Measurements from ENCODE around the gene KIF3B.

Gene KIF3B

GRCh38 chr20:32294071-32294470, 16.6 kb downstream of the KIF3B start:
- DNase-seq (ENCODE audit: low spot score) = no peak
- peaks cover 5% of the 10 kb centered on the region for H3K4me1 Mint-ChIP-seq (ENCODE audit: low read depth)

GRCh38 chr20:32296412-32296811, 19.0 kb downstream of the KIF3B start:
- no peak overlapping the region for H3K4me3 Mint-ChIP-seq
- no peaks in the 10 kb centered on the region for H3K27me3 Mint-ChIP-seq (ENCODE audit: low read depth)
- no peaks in the 10 kb centered on the region for H3K9me3 Mint-ChIP-seq
- H3K4me1 Mint-ChIP-seq (ENCODE audit: low read depth) = peaks cover 9% of the 10 kb centered on the region
- no peaks in the 10 kb centered on the region for H3K36me3 Mint-ChIP-seq (ENCODE audit: low read depth)
- no peak for DNase-seq (ENCODE audit: low spot score)
- H3K27ac Mint-ChIP-seq = no peak overlapping the region

More at GRCh38 chr20:32294071-32294470, 16.6 kb downstream of the KIF3B start:
- H3K9me3 Mint-ChIP-seq = no peaks in the 10 kb centered on the region
- no peak overlapping the region for H3K27ac Mint-ChIP-seq
- peaks cover 10% of the 10 kb centered on the region for H3K36me3 Mint-ChIP-seq (ENCODE audit: low read depth)
- no peaks in the 10 kb centered on the region for H3K27me3 Mint-ChIP-seq (ENCODE audit: low read depth)
- no peak overlapping the region for H3K4me3 Mint-ChIP-seq

GRCh38 chr20:32296819-32297420, 19.5 kb downstream of the KIF3B start:
- Mint-ChIP-seq H3K27ac (no peak overlapping the region), H3K36me3 (ENCODE audit: low read depth) (peaks cover 2% of the 10 kb centered on the region), H3K4me3 (no peak overlapping the region), H3K27me3 (ENCODE audit: low read depth) (no peaks in the 10 kb centered on the region), H3K4me1 (ENCODE audit: low read depth) (peaks cover 14% of the 10 kb centered on the region), H3K9me3 (no peaks in the 10 kb centered on the region)
- DNase-seq (ENCODE audit: low spot score) = no peak

- H3K36me3 Mint-ChIP-seq (ENCODE audit: low read depth) = peaks cover 2% of the 10 kb centered on the region
- peaks cover 20% of the 10 kb centered on the region for H3K4me1 Mint-ChIP-seq (ENCODE audit: low read depth)
- H3K27me3 Mint-ChIP-seq (ENCODE audit: low read depth) = no peaks in the 10 kb centered on the region
- no peak for DNase-seq (ENCODE audit: low spot score)
- H3K9me3 Mint-ChIP-seq = no peaks in the 10 kb centered on the region
- H3K27ac Mint-ChIP-seq = no peak overlapping the region
- H3K4me3 Mint-ChIP-seq = no peak overlapping the region
Measured at GRCh38 chr20:32297439-32297838, 20.0 kb downstream of the KIF3B start.

- Mint-ChIP-seq H3K9me3 (no peaks in the 10 kb centered on the region), H3K27ac (no peak overlapping the region), H3K4me1 (ENCODE audit: low read depth) (peaks cover 26% of the 10 kb centered on the region), H3K4me3 (no peak overlapping the region), H3K36me3 (ENCODE audit: low read depth) (peaks cover 3% of the 10 kb centered on the region), H3K27me3 (ENCODE audit: low read depth) (no peaks in the 10 kb centered on the region)
- DNase-seq (ENCODE audit: low spot score) = no peak
Measured at GRCh38 chr20:32300647-32301046, 23.2 kb downstream of the KIF3B start.

GRCh38 chr20:32301719-32302506, 24.5 kb downstream of the KIF3B start:
- DNase-seq (ENCODE audit: low spot score) = peak; percentile 15
- Mint-ChIP-seq H3K27ac (peak overlapping the region; percentile 70), H3K27me3 (ENCODE audit: low read depth) (no peaks in the 10 kb centered on the region), H3K36me3 (ENCODE audit: low read depth) (peaks cover 3% of the 10 kb centered on the region), H3K4me1 (ENCODE audit: low read depth) (peaks cover 26% of the 10 kb centered on the region), H3K9me3 (no peaks in the 10 kb centered on the region), H3K4me3 (peak overlapping the region; percentile 10)

GRCh38 chr20:32302507-32302872, 25.0 kb downstream of the KIF3B start:
- Mint-ChIP-seq H3K27me3 (ENCODE audit: low read depth) (no peaks in the 10 kb centered on the region), H3K36me3 (ENCODE audit: low read depth) (peaks cover 3% of the 10 kb centered on the region), H3K4me3 (no peak overlapping the region), H3K9me3 (no peaks in the 10 kb centered on the region), H3K4me1 (ENCODE audit: low read depth) (peaks cover 21% of the 10 kb centered on the region), H3K27ac (no peak overlapping the region)
- no peak for DNase-seq (ENCODE audit: low spot score)

- DNase-seq (ENCODE audit: low spot score) = no peak
- Mint-ChIP-seq H3K4me3 (no peak overlapping the region), H3K27me3 (ENCODE audit: low read depth) (no peaks in the 10 kb centered on the region), H3K27ac (no peak overlapping the region), H3K9me3 (no peaks in the 10 kb centered on the region), H3K36me3 (ENCODE audit: low read depth) (peaks cover 3% of the 10 kb centered on the region), H3K4me1 (ENCODE audit: low read depth) (peaks cover 21% of the 10 kb centered on the region)
Measured at GRCh38 chr20:32304131-32304746, 26.8 kb downstream of the KIF3B start.

GRCh38 chr20:32312718-32313424, 35.4 kb downstream of the KIF3B start:
- Mint-ChIP-seq H3K4me3 (no peak overlapping the region), H3K27me3 (ENCODE audit: low read depth) (no peaks in the 10 kb centered on the region), H3K27ac (no peak overlapping the region)

GRCh38 chr20:32314768-32315167, 37.3 kb downstream of the KIF3B start:
- no peak overlapping the region for H3K27ac Mint-ChIP-seq

More at GRCh38 chr20:32312718-32313424, 35.4 kb downstream of the KIF3B start:
- H3K36me3 Mint-ChIP-seq (ENCODE audit: low read depth) = peaks cover 52% of the 10 kb centered on the region
- peaks cover 7% of the 10 kb centered on the region for H3K4me1 Mint-ChIP-seq (ENCODE audit: low read depth)
- no peak for DNase-seq (ENCODE audit: low spot score)
- H3K9me3 Mint-ChIP-seq = no peaks in the 10 kb centered on the region

GRCh38 chr20:32315399-32315798, 37.9 kb downstream of the KIF3B start:
- Mint-ChIP-seq H3K9me3 (no peaks in the 10 kb centered on the region), H3K27me3 (ENCODE audit: low read depth) (no peaks in the 10 kb centered on the region), H3K36me3 (ENCODE audit: low read depth) (peaks cover 50% of the 10 kb centered on the region), H3K4me3 (no peak overlapping the region), H3K4me1 (ENCODE audit: low read depth) (peaks cover 7% of the 10 kb centered on the region), H3K27ac (no peak overlapping the region)
- no peak for DNase-seq (ENCODE audit: low spot score)

More at GRCh38 chr20:32314768-32315167, 37.3 kb downstream of the KIF3B start:
- peaks cover 7% of the 10 kb centered on the region for H3K4me1 Mint-ChIP-seq (ENCODE audit: low read depth)
- H3K4me3 Mint-ChIP-seq = no peak overlapping the region
- DNase-seq (ENCODE audit: low spot score) = no peak
- no peaks in the 10 kb centered on the region for H3K27me3 Mint-ChIP-seq (ENCODE audit: low read depth)
- H3K9me3 Mint-ChIP-seq = no peaks in the 10 kb centered on the region
- peaks cover 55% of the 10 kb centered on the region for H3K36me3 Mint-ChIP-seq (ENCODE audit: low read depth)

GRCh38 chr20:32315891-32316290, 38.4 kb downstream of the KIF3B start:
- Mint-ChIP-seq H3K4me3 (no peak overlapping the region), H3K36me3 (ENCODE audit: low read depth) (peaks cover 49% of the 10 kb centered on the region), H3K4me1 (ENCODE audit: low read depth) (peaks cover 9% of the 10 kb centered on the region), H3K9me3 (no peaks in the 10 kb centered on the region), H3K27me3 (ENCODE audit: low read depth) (no peaks in the 10 kb centered on the region), H3K27ac (no peak overlapping the region)
- no peak for DNase-seq (ENCODE audit: low spot score)

- H3K9me3 Mint-ChIP-seq = no peaks in the 10 kb centered on the region
- H3K27ac Mint-ChIP-seq = no peak overlapping the region
- no peaks in the 10 kb centered on the region for H3K27me3 Mint-ChIP-seq (ENCODE audit: low read depth)
- H3K4me1 Mint-ChIP-seq (ENCODE audit: low read depth) = peaks cover 9% of the 10 kb centered on the region
- no peak for DNase-seq (ENCODE audit: low spot score)
- peaks cover 51% of the 10 kb centered on the region for H3K36me3 Mint-ChIP-seq (ENCODE audit: low read depth)
- H3K4me3 Mint-ChIP-seq = no peak overlapping the region
Measured at GRCh38 chr20:32316667-32317066, 39.2 kb downstream of the KIF3B start.

GRCh38 chr20:32319100-32319499, 41.6 kb downstream of the KIF3B start:
- H3K9me3 Mint-ChIP-seq = no peaks in the 10 kb centered on the region
- H3K4me1 Mint-ChIP-seq (ENCODE audit: low read depth) = peaks cover 2% of the 10 kb centered on the region
- peaks cover 43% of the 10 kb centered on the region for H3K36me3 Mint-ChIP-seq (ENCODE audit: low read depth)
- H3K27ac Mint-ChIP-seq = no peak overlapping the region
- H3K27me3 Mint-ChIP-seq (ENCODE audit: low read depth) = no peaks in the 10 kb centered on the region
- no peak overlapping the region for H3K4me3 Mint-ChIP-seq
- no peak for DNase-seq (ENCODE audit: low spot score)

Measured in T-helper 2 cell treated with Interferon-gamma antibody and Interleukin-4, amounts not matched to agents 5 μg/mL and 100 μg/mL, for 36 hours (primary cell).